GM21390 (cell line): ENCODE measurements around the gene RESF1.
"Not testable (repeated sequence)": the region's sequence is repeated elsewhere in the genome, so short reads cannot be mapped to it uniquely, and the experiment has no call there.

Experiments
- ATAC-seq: cut with Tn5 transposase; IDR thresholded peaks from one replicate; pipeline ENCODE4 v1.9.1; 2021; ENCODE audit not compliant: unreplicated experiment

Gene RESF1, protein sequence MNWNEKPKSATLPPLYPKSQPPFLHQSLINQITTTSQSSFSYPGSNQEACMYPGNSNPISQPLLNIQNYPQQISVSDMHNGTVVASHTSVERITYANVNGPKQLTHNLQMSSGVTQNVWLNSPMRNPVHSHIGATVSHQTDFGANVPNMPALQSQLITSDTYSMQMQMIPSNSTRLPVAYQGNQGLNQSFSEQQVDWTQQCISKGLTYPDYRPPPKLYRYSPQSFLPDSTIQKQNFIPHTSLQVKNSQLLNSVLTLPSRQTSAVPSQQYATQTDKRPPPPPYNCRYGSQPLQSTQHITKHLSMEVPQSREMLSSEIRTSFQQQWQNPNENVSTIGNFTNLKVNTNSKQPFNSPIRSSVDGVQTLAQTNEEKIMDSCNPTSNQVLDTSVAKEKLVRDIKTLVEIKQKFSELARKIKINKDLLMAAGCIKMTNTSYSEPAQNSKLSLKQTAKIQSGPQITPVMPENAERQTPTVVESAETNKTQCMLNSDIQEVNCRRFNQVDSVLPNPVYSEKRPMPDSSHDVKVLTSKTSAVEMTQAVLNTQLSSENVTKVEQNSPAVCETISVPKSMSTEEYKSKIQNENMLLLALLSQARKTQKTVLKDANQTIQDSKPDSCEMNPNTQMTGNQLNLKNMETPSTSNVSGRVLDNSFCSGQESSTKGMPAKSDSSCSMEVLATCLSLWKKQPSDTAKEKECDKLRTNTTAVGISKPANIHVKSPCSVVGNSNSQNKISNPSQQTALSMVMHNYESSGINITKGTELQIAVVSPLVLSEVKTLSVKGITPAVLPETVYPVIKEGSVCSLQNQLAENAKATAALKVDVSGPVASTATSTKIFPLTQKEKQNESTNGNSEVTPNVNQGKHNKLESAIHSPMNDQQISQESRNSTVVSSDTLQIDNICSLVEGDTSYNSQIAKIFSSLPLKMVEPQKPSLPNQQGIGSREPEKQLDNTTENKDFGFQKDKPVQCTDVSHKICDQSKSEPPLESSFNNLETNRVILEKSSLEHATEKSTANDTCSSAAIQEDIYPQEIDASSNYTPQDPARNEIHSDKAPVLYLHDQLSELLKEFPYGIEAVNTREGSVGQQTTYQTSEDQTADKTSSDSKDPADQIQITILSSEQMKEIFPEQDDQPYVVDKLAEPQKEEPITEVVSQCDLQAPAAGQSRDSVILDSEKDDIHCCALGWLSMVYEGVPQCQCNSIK (N-terminal part only)

DNA sequence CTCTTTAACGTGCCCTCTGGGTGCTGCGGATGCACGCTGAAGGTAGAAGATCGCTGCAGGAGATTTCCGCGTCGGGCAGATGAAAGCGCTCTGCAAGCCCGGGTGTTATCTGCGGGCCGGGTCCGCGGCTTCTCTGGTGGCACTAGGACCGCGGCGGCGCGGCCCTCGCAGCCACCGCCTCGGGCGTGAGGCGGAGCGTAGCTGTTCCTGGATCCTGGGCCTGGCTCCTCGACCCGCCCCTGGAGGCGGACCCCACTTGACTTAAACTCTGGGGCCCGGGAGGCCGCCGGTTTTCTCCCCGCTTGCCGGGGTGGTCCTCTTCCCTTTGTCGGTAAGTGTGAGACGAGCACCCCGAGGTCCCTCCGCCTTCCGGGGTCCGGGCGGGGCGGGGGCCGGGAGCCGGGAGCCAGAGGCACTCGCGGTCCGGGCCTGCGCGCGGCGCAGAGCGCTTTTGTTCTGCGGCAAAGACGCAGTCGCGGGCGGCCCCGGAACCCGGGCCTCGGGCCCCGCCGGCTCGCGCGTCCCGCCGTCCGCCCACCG, at the start of gene RESF1:
RESF1 (plus strand) TSS at position 255 of the 540 bp plus-strand sequence. CDS start 21,541 bp downstream, outside the sequence.
- peak; percentile 89 for ATAC-seq

DNA sequence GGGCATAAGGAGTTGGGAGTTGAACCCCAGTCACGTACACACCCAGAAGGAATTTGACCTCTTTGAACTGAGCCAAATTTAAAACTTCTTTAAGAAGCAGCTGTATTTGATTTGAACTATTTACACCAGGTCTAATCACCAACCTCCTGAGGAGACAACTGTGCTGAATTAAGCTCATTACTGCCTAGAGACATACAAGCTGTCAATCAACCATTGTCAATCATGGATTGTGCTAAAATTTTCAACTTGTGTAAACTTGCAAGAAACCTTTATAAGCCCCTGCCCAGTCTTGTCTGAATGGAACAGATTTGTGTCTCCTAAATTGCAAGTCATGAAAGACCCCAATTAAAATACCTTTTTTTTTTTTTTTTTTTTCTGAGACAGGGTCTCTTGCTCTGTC, 44.3 kb upstream of the RESF1 start:
- no peak for ATAC-seq

DNA sequence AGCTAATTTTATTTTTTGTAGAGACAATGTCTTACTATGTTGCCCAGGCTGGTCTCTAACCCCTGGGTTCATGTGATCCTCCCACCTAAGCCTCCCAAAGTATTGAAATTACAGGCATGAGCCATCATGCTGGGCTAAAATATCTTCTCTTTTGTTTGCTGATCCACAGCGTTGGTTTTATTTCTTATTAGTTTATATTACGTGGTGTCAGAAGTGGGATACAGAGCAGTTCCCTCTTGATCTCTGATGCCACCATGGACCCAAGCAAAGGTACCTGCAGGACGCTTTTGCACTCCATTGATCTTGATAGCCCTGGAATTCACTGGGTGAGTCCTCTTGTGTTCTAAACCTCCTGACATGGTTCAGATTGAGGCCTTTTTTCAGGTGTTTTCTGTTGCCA, 43.8 kb upstream of the RESF1 start:
- no peak for ATAC-seq

DNA sequence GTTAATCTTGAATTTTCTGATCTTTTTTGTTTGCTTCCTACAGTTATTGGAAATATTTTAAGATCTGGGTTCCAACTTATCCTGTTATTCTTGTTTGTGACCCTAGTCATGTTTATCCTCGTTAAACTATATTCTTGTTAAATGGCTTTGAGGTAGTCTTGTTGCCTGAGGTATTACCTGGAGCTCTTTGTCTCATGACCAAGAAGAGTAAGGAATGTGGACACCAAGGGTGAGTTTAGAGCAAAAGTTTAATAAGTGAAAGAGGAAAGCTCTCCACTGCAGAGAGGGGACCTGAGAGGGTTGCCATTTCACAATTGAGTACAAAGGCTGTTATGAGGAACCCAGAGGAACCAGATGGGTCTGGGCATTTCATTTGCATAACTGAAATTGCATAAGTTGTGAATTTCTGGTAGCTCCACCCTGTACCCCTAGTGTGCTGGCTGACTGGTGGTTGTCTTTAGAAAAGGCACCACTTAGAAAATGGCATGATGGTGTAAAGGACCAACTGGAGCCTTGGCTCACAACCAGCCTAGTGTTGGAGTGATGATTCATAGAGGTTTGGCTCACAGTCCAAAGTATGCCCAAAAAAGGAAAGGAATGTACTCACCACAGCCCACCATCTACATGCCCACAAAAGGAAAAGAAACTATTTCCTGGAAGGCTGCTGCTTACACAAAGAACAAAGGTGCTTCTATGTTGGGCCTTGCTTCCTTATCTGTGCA, 36.7 kb upstream of the RESF1 start:
- no peak for ATAC-seq

DNA sequence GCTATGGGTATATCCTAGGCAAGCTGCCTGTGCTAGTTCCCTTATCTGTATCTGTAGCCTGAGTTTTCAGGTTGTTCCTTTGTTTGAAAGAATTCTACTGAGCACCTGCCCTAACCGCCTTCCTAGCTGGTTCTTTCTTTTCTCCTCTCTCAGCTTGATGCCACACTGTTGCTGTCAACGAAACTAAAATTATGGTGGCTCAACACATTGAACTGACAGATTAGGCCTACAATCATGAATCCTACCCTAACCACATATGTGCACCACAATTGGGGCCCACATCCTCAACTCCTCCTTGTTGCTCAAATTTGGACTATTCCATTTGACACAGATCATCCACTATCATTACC, 36.2 kb upstream of the RESF1 start:
- ATAC-seq: no peak

DNA sequence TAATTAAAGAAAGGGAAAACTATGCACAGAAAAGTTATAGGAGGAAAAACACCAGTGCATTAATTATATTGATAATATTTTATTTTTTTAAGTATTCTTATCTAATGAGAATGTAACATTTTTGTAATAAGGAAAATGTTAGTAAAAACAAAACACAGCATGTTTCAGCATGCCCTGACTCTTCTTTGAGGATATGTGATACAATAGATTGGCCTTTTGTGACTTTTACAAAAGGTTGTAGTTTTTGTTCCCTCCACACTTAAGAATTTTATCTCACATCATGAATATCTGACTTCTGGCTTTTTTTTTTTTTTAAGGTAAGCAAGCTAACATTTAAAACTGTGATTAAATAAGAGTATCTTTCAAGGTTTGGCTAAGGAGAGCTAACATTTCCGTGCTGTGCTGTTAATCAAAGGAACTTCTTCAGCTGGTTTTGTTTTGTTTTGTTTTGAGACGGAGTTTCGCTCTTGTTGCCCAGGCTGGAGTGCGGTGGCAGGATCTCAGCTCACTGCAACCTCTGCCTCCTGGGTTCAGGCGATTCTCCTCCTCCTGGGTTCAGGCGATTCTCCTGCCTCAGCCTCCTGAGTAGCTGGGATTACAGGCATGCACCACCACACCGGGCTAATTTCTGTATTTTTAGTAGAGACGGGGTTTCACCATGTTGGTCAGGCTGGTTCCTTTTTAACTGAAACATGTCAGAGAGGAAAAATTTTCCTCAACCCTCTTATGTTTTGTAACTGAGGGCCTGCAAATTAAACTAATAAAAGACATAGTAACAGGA, 30.8 kb upstream of the RESF1 start:
- ATAC-seq: peak; percentile 64

DNA sequence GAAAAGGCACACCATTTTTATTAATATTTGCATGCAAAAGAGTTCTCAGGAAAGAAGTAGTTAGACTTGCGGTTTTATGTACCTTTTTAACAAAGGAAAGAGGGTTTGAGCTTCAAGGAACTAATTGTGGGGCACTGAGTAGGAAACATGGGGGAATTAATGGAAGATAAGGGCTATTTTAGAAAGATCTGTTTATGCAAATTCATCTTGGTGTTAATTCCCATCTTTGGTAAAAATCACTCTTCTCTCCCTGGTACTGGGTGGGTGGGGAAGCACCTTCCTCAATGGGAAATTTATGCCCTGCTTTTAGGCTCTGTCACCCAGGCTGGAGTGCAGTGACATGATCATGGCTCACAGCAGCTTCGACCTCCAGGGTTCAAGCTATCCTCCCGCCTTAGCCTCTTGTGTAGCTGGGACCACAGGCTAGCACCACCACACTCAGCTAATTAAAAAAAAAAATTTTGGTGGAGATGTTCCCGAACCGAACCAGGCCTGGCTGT, 30.1 kb upstream of the RESF1 start:
- no peak for ATAC-seq

DNA sequence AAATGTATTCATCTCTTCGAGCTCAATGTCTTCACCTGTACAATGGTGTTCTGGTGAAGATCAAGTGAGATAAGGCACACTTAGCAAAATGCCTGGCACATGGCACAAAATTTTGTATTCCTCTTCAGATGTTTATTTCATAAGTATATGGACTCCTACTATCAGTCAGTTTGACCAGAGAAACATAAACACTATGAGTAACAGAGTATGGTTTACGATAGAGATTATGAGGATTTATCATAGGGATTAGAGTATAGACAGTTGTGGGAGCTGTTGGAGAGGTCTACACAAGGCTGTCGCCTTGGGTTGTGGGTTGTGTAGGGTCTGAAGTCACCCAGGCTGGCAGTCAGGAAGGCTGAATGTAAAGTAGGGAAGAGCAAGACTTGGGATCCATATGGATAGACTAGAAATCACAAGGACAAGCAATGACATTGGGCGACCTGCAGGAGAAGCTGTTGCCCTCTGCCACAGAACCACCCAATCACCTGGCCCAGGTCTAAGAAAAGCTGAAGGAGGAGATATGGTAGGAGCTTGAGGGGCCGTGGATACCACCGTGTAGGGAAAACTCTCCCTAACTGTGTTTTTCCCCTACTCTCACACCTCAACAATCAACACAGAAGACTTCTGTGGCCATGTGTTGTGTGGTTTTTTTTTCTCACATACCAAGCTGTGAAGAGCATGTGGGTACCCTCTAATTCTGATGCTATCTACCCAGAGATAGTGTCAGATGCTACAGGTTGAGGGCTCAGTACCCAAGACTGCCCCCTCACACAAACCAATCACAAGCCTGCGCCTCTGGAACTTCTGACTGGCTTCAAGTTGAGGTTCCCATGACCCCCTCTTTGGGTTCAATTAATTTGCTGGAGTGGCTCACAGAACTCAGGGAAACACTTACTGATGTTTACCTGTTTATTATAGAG, 27.2 kb upstream of the RESF1 start:
- ATAC-seq: no peak

DNA sequence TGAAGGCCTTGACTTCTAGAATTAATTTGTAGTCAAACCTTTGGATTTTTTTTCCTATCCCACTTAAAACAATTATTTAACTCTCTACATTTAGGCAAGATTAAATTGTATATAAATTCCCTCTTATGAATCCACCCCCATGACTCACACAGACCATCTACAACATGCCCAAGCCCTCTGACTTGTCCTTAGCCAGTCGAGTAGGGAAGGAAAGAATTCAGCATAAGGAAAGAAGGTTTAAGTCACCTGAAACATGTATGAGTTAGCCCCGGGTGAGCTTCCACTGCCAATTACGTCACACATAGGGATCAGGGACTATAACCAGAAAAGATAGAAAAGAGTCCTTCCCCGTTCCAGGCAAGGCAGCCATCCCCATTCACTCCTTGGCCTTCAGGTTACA, 14.9 kb upstream of the RESF1 start:
- ATAC-seq: no peak

DNA sequence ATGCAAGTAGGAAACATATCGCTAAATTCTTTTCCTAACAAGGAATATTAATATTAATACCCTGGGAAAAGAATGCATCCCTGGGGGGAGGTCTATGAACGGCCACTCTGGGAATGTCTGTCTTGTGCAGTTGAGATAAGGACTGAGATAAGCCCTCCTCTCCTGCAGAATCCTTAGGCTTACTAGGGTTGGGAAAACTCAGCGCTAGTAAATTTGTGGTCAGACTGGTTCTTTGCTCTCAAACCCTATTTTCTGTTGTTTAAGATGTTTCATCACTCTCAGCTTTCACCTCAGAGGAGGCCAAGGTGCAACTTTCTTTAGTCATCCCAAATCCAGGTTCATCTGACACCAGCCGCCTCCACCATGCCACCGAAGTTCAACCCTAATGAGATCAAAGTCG, 11.2 kb upstream of the RESF1 start:
- no peak for ATAC-seq

DNA sequence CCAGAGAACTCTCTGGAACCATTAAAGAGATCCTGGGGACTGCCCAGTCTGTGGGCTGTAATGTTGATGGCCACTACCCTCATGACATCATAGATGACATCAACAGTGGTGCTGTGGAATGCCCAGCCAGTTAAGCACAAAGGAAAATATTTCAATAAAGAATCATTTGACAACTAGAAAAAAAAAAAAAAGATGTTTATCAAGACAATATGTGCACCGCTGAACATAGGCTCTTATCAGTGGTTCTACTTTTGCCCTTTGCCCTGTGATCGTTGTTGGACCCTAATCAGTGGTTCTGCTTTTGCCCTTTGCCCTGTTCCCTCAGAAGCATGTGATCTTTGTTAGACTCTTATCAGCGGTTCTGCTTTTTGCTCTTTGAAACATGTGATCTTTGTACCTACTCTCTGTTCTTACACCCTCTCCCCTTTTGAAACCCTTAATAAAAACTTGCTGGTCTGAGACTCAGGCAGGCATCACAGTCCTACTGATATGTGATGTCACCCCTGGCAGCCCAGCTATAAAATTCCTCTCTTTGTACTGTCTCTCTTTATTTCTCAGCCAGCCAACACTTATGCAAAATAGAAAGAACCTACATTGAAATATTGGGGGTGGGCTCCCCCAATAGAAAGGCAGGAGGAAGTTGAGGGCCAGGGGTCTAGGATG, 10.4 kb upstream of the RESF1 start:
- ATAC-seq: not testable (repeated sequence)

DNA sequence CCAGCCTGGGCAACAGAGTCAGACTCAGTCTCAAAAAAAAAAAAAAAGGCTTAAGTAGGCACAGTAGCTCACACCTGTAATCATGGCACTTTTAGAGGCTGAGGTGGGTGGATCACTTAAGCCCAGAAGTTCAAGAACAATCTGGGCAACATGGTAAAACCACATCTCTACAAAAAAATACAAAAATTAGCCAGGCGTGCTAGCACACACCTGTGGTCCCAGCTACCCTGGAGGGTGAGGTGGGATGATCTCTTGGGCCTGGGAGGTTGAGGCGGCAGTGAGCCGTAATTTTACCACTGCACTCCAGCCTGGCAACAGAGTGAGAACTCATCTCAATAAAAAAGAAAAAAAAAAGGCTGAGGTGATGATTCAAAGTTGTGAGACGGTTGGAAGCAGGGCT, 9.1 kb upstream of the RESF1 start:
- no peak for ATAC-seq

DNA sequence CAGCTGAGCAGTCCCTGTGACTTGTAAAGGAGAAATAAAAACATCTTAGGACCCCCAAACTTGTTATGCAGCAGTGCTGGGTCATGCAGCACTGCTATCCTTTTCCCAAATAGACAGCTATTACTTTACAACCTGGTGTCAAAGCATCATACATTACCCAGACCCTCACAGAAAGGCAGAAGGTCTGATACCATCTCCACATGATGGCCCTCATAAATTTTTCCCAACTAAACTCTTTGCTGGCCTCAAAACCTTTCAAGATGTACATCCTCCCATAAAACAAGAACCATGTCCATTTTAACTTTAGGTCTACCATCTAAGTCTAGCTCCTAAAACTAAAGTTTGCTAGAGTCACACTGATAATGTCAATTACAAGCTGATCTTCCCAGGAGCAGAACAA, 8.7 kb upstream of the RESF1 start:
- ATAC-seq: no peak

DNA sequence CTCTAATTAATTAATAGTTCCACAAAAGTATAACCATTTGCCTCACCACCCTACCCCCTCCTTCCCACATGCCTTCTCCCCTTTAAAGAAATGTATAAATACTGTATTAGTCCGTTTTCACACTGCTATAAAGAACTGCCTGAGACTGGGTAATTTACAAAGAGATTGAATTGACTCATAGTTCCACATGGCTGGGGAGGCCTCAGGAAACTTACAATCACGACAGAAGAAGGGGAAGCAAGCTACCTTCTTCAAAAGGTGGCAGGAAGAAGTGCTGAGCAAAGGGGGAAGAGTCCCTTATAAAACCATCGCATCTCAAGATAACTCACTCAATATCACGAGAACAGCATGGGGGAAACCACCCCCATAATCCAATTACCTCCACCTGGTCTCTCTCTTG, 8.2 kb upstream of the RESF1 start:
- ATAC-seq: no peak

DNA sequence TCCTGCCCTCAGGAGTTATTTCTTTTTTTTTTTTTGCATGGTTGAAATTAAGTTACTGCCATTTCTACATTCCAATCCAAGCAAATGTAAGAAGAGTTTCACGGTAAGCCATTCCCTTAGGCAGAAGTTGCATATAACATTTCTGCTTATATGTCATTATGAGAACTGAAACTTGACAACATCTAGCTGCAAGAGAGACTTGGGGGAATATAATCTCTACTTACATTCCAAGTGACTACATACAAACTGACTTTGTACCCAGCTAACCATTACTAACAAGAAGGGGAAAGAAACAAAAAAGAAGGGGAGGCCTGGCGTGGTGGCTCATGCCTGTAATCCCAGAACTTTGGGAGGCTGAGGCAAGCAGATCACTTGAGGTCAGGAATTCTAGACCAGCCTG, 7.3 kb upstream of the RESF1 start:
- no peak for ATAC-seq

DNA sequence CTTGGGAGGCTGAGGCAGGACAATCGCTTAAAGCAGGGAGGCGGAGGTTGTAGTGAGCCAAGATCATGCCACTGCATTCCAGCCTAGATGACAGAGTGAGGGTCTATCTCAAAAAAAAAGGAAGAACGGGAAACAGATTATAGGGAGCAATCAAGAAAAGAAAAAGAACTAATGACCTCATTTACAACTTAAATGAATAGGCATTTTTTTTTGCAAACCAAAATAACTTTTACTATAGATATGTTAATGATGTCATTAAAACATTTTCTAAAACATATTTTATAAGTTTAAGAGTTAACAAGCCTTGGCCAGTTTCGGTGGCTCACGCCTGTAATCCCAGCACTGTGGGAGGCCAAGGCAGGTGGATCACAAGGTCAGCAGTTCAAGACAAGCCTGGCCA, 6.8 kb upstream of the RESF1 start:
- ATAC-seq: no peak

DNA sequence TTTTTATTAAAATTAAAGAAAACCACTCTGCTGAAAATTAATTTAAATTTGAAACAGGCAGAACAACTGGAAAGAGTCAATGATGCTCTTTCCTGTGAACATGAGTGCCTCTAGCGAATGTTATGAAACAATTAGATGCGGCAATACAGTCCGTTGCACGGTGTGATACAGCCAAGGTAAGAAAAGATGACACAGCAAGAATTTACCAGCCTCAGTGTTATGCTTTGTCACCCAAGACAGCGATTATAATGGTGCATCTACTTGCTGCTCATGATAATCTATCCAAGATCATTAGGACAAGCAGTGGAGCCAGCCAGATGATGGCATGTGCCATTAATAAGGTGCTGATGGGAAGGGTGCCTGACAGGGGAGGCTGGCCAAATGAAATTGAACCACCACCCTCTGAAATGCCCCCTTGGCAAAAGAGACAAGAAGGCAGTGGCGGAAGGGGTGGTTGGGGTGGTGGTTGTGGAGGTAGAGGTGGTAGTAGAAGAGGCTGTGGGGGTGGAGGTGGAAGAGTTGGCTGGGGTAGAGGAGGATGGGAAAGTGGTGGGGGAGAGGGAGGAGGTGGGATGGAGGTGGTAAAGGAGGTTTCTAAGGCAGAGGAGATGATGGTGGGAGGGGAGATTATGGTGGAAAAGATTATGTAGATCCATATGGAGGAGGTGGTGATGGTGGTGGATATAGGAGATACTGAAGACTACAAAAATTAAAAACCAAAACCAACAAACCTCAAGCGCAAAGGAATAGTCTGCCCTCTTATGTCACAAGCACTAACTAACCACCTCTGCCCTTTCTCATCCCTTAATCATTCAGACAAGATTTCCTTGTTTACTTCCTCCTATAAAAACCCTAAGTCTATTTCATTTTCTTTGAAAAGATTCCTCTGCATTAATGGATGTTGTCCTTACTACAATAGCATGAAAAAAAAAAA, 4.0 kb upstream of the RESF1 start:
- no peak for ATAC-seq
